C1 segment of cervical spinal cord (tissue), 14 donors: ENCODE measurements around the gene KCNK5.
A peak's percentile ranks its signal among the peaks of the same experiment; 100 is the strongest.

Source experiments
- DNase-seq, 14 donors: peaks; one replicate each; lab custom pipeline; 2025; lab: John Stamatoyannopoulos, UW

The KCNK5 gene

DNA sequence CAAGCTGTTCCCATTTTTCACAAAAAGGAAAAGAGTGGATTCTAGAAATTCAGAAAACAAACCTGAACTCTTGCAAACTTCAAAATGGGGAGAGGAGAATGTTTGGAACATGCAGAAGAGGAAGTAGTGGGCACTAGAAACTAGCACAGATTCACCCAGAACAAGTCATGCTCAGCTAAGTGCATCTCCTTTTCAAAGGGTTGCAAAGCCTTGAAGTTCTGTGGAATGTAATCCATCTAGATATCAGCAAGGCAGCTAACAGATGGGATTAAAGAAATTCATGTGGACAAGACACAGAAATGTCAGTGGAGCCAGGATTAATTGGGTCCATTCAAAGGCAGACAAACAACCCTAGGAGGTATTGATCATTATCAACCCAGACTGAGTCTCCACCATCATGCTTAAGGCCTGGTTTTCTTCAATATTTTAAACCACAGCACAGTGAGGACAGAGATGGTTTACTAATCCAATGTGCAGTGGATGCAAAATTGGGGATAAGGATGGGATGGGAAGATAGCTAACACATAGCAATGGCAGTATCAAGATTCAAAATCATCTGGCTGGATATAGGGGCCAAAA lies 31.3 kb downstream of the KCNK5 start:
- DNase-seq = no peak

- DNase-seq = no peak
These were observed 31.8 kb downstream of the KCNK5 start for GRCh38 chr6:39197521-39197920.

DNA sequence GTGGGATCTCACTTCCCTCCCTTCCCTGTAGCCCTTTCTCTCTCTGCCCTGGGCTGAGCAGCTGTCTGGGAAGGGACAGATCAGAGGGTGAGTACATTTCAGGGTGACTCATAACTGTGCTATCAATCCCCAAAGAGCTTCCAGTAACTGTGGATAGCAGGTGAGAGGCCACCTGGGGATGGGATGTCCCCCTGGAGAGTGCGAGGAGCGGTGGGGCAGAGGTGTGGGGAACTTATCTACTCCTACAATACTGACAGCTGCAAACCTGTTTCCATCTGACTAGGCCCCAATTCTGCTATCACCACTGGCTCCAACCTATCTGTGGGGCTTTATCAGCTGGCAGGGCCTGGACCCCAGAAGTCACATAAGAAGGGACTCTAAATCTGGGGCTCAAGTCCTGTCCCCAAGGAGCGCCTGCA lies 32.6 kb downstream of the KCNK5 start:
- no peak for DNase-seq

GRCh38 chr6:39195792-39196385 lies 33.4 kb downstream of the KCNK5 start:
- no peak for DNase-seq

- DNase-seq = no peak
These were observed 34.8 kb downstream of the KCNK5 start for GRCh38 chr6:39194466-39194865.

DNA sequence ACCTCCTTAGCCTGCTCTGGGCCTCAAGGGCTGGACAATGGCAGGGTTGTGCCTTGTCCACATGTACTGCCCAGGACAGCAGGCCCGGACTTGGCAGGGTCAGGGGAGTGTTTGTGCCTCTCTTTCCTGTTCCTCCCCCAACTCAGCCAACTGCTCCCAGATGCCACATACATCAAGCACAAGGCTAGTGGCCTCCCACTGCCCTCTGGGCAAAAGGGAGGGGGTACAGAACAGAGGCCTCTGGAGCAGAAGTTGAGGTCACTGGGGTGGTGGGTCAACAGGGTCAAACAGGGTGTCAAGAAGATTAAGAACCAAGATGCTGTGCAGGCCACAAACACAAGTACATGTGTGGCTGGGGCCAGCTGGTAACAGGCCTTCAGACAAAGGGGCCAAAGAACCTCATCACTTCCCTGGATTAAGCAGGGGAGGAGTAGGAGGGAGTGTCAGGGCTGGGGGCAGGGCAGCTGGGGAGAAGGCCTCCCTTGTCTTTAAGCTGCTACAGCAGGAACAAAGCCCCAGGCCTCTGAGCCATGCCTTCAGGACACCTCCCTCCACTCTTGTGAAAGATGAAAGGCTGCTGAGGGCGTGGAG lies 36.0 kb downstream of the KCNK5 start:
- DNase-seq = peak in 2 of 14 donors; percentile 7 to 10

DNA sequence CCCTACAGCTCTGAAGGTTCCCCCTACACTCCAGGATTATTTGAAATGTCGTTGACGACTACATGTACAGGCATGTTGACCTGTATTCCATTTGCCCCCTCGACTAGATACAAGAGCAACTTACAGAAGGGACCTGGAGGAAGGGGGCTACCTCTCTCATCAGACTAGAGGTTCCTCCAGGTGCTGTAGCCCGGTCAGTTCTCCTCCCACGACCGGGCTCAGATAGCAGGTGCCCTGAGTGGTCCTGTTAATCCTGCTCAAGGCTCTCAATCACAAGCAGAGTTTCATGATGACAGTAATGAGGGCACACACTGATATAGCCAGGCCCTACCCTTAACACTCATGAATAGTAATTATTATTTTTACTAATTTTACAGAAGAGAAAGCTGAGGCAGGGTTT lies 36.5 kb downstream of the KCNK5 start:
- DNase-seq = no peak

GRCh38 chr6:39191236-39191930 lies 37.9 kb downstream of the KCNK5 start:
- no peak for DNase-seq

DNA sequence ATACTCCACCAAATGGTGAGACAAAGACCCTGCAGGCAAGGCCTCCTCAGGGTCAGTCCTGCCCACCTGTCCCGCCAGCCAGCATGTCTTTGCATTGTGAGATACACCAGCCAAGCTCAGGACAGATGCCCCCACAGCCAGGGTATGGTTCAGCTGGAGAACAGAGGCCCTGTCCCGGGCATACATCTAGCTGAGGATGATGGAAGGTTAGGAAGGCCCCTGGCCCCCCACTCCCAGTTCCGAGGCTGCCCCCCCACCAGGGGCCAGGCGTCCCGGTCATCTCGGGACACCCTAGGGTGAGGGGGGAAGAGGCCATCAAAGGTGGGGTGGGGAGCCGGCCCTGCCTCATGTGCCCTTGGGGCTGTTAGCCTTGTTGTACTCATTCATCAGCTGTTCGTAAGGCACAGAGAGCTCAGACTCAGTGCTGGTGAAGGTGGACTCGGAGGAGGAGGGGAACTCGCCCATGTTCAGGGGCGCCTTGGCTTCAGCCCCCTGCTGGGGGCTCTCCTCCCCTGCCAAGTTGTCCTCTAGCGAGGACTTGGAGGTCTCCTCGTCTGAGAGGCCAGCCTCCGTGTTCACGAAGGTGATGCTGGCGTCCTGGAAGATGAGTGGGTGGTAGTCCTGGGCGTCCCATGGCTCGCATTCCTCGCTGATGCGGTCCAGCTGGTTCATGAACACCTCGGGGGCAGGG lies 38.6 kb downstream of the KCNK5 start:
- DNase-seq = no peak

GRCh38 chr6:39189915-39190544 lies 39.2 kb downstream of the KCNK5 start:
- DNase-seq = peak in 7 of 14 donors; percentile 4 to 41 (median 14)

DNA sequence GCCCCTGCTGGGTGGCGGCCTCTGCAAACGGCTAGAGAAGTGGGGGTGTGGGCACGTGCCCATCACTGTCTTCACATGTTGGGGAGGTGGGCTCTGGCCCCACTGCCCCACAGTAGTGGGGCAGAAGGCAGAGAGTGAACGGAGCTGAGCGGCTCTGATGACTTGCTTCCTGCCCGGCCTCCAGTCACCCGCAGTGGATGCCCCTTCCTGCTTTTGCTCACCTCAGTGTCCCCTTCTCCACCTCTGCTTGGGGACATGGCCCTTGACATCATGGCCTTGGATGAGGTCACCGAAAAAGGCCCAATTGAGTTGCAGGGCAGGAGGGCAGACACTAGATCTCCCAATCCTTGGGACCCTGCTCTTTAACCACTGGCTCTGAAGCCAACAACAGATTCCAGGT lies 40.1 kb downstream of the KCNK5 start:
- no peak for DNase-seq

GRCh38 chr6:39188571-39188970 lies 40.7 kb downstream of the KCNK5 start:
- no peak for DNase-seq

GRCh38 chr6:39188098-39188450 lies 41.2 kb downstream of the KCNK5 start:
- DNase-seq = no peak

- DNase-seq = no peak
These were observed 44.2 kb downstream of the KCNK5 start for GRCh38 chr6:39184906-39185580.

DNA sequence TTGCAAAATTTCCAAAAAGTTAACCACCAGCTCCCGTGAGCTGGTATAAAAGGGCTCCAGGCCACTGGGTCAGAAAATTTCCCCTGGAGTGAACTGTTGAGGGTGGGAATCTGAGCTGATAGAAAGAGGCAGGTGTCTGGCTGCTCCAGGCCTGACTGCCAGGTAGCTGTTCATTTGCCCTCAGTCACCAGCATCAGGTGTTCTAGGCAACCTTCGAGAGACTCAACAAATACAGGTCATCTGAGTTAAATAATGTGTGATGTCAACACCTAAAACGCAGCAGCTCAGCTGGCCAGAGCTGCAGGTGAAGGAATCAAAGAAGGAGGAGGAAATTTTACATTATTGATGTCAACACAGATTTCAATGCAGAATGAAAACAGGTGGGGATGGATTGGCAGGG lies 46.7 kb downstream of the KCNK5 start:
- no peak for DNase-seq

DNA sequence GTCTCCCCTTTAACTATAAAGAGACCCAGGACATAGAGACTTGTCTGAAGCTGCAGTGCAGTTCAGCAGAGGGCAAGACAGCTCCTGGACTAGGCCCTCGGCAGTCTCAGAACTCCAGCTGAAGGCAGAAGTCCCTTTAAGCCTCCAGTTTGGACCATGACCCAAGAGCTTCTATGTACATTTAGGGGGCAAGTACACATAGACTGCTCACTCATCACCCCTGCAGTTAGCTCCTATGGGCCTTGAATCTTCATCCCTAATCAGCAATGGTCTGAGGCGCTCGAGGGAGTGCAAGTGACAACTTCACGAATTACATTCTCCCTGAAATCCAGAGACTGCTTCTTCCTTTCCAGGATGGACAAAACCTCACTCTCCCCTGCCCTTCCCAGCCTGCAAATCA lies 47.4 kb downstream of the KCNK5 start:
- DNase-seq = no peak

GRCh38 chr6:39181333-39181732 lies 47.9 kb downstream of the KCNK5 start:
- no peak for DNase-seq

DNA sequence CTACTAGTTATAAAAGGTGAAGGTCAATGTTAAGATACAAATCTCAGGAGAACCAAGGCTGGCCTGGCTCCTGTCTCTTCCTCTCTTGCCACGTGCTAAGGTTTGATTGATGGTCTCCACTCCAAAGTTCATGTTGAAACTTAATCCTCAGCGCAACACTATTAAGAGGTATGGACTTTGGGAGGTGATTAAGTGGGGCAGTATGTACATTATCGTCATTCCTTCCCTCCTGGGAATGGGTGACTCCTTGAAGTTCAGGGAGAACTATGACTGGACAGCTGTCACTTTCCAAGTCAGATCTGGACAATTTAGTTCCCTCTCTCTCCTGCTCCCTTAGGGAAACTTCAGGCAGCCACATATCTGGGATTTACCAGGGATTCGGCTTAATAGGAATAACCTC lies 50.5 kb downstream of the KCNK5 start:
- no peak for DNase-seq

DNA sequence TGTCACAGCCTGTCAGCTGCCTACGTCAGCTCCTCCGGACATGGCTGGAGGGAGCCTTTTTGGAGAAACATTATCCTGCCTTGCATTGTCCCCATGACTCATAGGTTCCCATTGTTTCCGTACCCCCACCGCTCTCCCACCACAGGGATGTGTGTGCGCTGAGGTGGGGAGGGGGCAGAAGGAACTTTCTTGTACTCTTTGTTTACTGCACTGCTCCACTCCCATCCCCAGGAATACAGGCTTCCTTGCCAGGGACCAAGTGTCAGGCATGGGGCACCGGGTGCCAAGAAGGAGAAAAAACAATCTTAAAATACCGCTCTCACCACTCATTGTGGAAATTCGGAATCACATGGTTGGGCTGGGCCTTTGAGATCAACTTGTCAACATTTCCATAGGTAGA lies 51.0 kb downstream of the KCNK5 start:
- DNase-seq = no peak

DNA sequence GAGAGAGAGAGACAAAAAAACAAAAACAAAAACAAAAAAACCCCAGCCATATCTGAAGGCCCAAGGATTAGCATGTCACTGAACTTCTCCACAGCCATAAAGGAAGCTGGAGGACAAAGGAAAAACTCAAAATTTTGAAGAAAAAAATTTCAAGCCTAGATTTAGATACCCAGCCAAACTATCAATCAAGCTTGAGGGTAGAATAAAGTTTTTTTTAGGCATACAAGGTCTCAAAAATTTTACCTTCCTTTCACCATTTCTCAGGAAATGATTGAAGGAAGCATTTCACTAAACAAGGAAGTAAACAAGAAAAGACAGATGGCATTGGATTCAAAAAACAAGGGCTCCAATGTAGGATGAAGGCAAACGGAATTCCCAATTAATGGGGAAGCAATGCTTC lies 52.1 kb downstream of the KCNK5 start:
- DNase-seq = no peak

GRCh38 chr6:39173270-39173669 lies 56.0 kb downstream of the KCNK5 start:
- DNase-seq = peak in 3 of 14 donors; percentile 4 to 11 (median 7)
